GM12873 (cell line): ENCODE results near the gene RREB1.

Experiments used
- CTCF ChIP-seq: IDR thresholded peaks from 2 replicates; pipeline ENCODE4 v1.5.1; 2012; ENCODE audit warnings: low read depth, mild to moderate bottlenecking, moderate library complexity, low read length, control low read depth; ENCODE audit not compliant: insufficient read depth; ENCODE audit errors: missing control alignments

RREB1 gene

GRCh38 chr6:7107578-7108195 is at the start of gene RREB1:
Gene RREB1 (plus strand): TSS chr6:7107961. CDS start chr6:7181912, 73,951 bp downstream.
- TF ChIP-seq CTCF: no peak

- no peak for TF ChIP-seq CTCF
Observed at GRCh38 chr6:7058250-7058923, 49.4 kb upstream of the RREB1 start.

DNA sequence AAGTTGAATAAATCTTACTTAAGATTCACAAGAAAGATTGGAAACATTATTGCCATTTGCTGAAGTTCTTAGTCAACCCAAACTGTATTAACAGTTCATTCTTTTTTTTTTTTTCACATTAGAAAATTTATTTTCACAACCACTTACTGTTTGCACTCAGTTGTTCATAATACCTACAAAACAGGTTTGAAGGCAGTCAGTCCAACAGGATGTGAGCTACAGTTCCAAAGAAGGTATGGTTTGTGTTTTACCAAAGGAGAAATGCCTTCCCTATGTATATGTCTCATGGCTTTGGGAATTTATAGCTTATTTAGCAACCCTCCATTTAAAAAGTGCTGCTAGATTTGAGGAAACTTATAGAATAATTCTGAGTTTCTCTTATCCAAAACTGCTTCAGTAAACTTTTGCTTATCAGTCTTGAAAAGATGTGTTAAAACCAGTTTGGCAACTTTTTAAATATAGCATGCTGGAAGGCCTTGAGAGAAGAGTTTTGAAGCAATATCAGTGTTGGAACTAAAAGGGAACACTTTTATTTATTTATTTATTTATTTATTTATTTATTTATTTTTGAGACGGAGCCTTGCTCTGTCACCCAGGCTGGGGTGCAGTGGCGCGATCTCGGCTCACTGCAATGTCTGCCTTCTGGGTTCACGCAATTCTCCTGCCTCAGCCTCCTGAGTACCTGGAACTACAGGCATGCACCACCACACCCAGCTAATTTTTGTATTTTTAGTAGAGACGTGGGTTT is 46.8 kb upstream of the RREB1 start:
- TF ChIP-seq CTCF: no peak

DNA sequence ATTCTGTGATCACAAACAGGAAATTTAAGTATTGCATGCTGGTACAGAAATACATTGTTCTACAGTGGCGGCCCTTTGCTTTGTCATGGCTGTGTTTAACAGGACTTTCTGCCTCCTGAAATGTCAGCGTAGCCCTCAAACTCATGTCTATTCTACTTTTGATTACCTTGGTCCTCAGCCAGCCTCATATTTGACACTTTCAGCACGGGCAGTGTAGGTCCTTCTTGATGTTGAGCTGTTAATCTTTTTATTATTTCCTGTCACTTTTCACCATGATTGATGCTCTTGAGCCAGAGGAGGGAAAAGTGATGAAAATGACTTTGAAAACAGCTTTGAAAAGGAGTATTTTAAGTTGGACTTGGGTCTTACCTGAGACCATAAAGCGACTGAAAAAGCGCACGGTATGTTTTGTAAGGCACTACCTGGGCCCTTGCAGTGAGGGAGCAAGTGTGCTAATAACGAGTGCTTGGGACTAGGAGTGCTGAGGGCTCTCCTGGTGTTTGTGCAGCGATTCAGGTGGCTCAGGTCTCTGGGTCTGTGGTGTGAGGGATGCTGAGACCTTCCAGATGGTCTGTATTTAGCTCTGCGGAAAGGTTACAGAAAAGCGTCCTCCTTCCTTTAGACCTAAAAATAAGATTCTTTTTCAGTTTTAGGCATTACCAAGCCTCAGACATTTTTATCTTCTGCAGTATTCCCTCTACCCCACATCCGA is 45.2 kb upstream of the RREB1 start:
- no peak for TF ChIP-seq CTCF

- TF ChIP-seq CTCF: no peak
Observed at GRCh38 chr6:7067305-7067704, 40.5 kb upstream of the RREB1 start.

DNA sequence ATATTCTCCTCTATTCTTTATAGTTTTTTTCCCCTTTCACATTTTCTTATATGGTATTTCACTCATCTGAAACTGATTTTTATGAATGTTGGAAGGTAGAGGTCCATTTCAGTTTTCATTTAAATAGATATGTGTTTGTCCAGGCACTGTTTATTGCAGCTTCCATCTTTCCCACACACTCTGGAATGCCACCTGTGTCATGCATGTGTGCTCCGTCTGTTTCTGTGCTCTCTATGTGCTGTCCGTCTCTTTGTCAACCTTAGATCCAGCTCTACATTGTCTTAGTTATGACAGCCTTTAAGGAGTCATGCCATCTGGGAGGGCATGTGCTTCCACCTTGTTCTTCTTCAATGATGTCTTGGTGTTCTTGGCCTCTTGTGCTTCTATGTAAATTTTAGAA is 36.4 kb upstream of the RREB1 start:
- no peak for TF ChIP-seq CTCF
